K562 (cell line): ENCODE data around the gene CTSH. TPM values are rescaled to one million over a fixed set of nuclear protein-coding genes. Genes with fewer than 3 reads are reported as not detected.

ENCODE experiments used
- ATAC-seq: fragments of 200-7000 bp; cut with Tn5 transposase; 3 replicates; pipeline ENCODE4 v1.9.1; 2020; ENCODE audit warnings: moderate library complexity
- BruUV-seq: library from RNA; stranded (reverse); fragments of 400-500 nt; replicated peaks from 2 replicates; lab custom pipeline; 2021; lab: Mats Ljungman, UMichigan
- CTCF ChIA-PET: fragments of 300-600 bp; formaldehyde crosslinking; extraction: SDS; loops from one replicate; lab custom pipeline; 2021; ENCODE audit warnings: low intra/inter-chr PET ratio; lab: Yijun Ruan, JAX
- POLR2A ChIA-PET: fragments of 300-600, 350-650 bp; sonication (Branson Sonifier 250); formaldehyde crosslinking; extraction: SDS; loops from one replicate; lab custom pipeline; 2021; ENCODE audit warnings: antibody characterized with exemption, inconsistent platforms; lab: Yijun Ruan, JAX
- DNase-seq, 4 experiments: peaks; one replicate each; pipeline versions ENCODE4 v3.0.0 to v3.0.0-alpha.2; 2011 to 2018; ENCODE audit warnings: low spot score in 3 of 4, mixed read lengths in 3 of 4; ENCODE audit errors: extremely low read depth in 1 of 4
- FAIRE-seq: peaks from 2 replicates; lab custom pipeline; 2011; peaks lifted over from hg19 to GRCh38; lab: Jason Lieb, UNC
- H2AFZ ChIP-seq: 2 replicates; pipeline ENCODE4 v1.6.0; 2011; ENCODE audit warnings: low read depth, low read length, control low read depth, inconsistent platforms
- H3K27ac ChIP-seq: fragments of 200-600 bp; 3 replicates; pipeline ENCODE4 v1.8.0; 2011; ENCODE audit warnings: low read depth, mild to moderate bottlenecking, control low read depth, inconsistent platforms, low read length, moderate library complexity, mixed read lengths; ENCODE audit errors: extremely low read depth
- H3K27me3 ChIP-seq, 2 experiments: fragments of 300-600 bp in 1 of 2; 2 replicates in 1 of 2; 3 replicates in 1 of 2; pipeline versions ENCODE4 v1.6.0 to v1.8.0; 2011; ENCODE audit warnings: inconsistent platforms in 2 of 2, low read length in 2 of 2, mild to moderate bottlenecking in 1 of 2, mixed read lengths in 1 of 2, moderate library complexity in 1 of 2; ENCODE audit not compliant: control insufficient read depth in 2 of 2, insufficient read depth in 2 of 2
- H3K36me3 ChIP-seq: fragments of 300-600 bp; 3 replicates; pipeline ENCODE4 v1.8.0; 2011; ENCODE audit warnings: mild to moderate bottlenecking, low read length, inconsistent platforms; ENCODE audit not compliant: control insufficient read depth, insufficient read depth
- H3K4me1 ChIP-seq, 2 experiments: fragments of 200-600 bp in 1 of 2; replicated peaks in 1 of 2; 2 replicates in 1 of 2; 3 replicates in 1 of 2; pipeline versions ENCODE4 v1.5.1 to v1.8.0; 2011; ENCODE audit warnings: inconsistent platforms in 2 of 2, low read length in 2 of 2, mild to moderate bottlenecking in 1 of 2, mixed read lengths in 1 of 2, moderate library complexity in 1 of 2; ENCODE audit not compliant: control insufficient read depth in 2 of 2, insufficient read depth in 2 of 2
- H3K4me2 ChIP-seq: 2 replicates; pipeline ENCODE4 v1.6.1; 2011; ENCODE audit warnings: low read length, control low read depth, inconsistent platforms, mixed read lengths; ENCODE audit not compliant: insufficient read depth
- H3K4me3 ChIP-seq: fragments of 200-600 bp; sonication (generic), shearing (Covaris generic); 2 replicates; pipeline ENCODE4 v1.5.1; 2016; ENCODE audit warnings: control low read depth, inconsistent platforms
- H3K79me2 ChIP-seq: fragments of 200-600 bp; 3 replicates; pipeline ENCODE4 v1.8.0; 2011; ENCODE audit warnings: low read length, inconsistent platforms; ENCODE audit not compliant: control insufficient read depth, insufficient read depth
- H3K9ac ChIP-seq, 2 experiments: 2 replicates each; pipeline versions ENCODE4 v1.6.0 to v1.6.1; 2011; ENCODE audit warnings: low read depth in 2 of 2, low read length in 2 of 2, control low read depth in 1 of 2, inconsistent platforms in 1 of 2, mild to moderate bottlenecking in 1 of 2, mixed read lengths in 1 of 2; ENCODE audit not compliant: insufficient read depth in 1 of 2
- H3K9me1 ChIP-seq: one replicate; pipeline ENCODE4 v1.6.0; 2011; ENCODE audit warnings: inconsistent platforms, mild to moderate bottlenecking, low read length, moderate library complexity; ENCODE audit not compliant: control insufficient read depth, insufficient read depth
- H3K9me3 ChIP-seq: replicated peaks from 2 replicates; pipeline ENCODE4 v1.5.1; 2011; ENCODE audit warnings: low read depth, low read length, inconsistent platforms; ENCODE audit not compliant: control insufficient read depth, insufficient read depth
- H4K20me1 ChIP-seq: replicated peaks from 2 replicates; pipeline ENCODE4 v1.6.1; 2011; ENCODE audit warnings: low read length, inconsistent platforms, mixed read lengths; ENCODE audit not compliant: control insufficient read depth, insufficient read depth
- CBFB ChIP-seq: sonication (generic); formaldehyde crosslinking; IDR thresholded peaks from 2 replicates; pipeline ENCODE4 v1.4.0; 2020; ENCODE audit warnings: mild to moderate bottlenecking, missing genetic modification reagents
- EGR1 ChIP-seq: fragments of 450-650 bp; conservative IDR thresholded peaks from 2 replicates; pipeline ENCODE4 v1.6.1; 2017; ENCODE audit warnings: mild to moderate bottlenecking
- EWSR1 ChIP-seq: fragments of 450-650 bp; IDR thresholded peaks from 2 replicates; pipeline ENCODE4 v1.6.1; 2018; ENCODE audit warnings: borderline replicate concordance, mild to moderate bottlenecking, low read depth, moderate library complexity; ENCODE audit not compliant: partially characterized antibody
- GABPA ChIP-seq: fragments of 200-800 bp; sonication (Bioruptor generic); conservative IDR thresholded peaks from 2 replicates; pipeline ENCODE4 v1.6.1; 2016; ENCODE audit warnings: low read depth, missing genetic modification characterization, missing compliant biosample characterization
- LCOR ChIP-seq: sonication (generic); formaldehyde crosslinking; IDR thresholded peaks from 2 replicates; pipeline ENCODE4 v1.8.0; 2022; ENCODE audit warnings: mild to moderate bottlenecking, missing genetic modification reagents
- LEF1 ChIP-seq: fragments of 450-650 bp; IDR thresholded peaks from 2 replicates; pipeline ENCODE4 v1.6.1; 2016; ENCODE audit warnings: mild to moderate bottlenecking
- POLR2G ChIP-seq: fragments of 200-400 bp; formaldehyde crosslinking; IDR thresholded peaks from 2 replicates; pipeline ENCODE4 v1.6.1; 2017; ENCODE audit warnings: low read depth, mild to moderate bottlenecking, antibody characterized with exemption, low read length, moderate library complexity
- RBFOX2 ChIP-seq: fragments of 200-400 bp; formaldehyde crosslinking; IDR thresholded peaks from 2 replicates; pipeline ENCODE4 v1.6.1; 2017; ENCODE audit warnings: low read depth, mild to moderate bottlenecking, low read length, moderate library complexity
- RBM22 ChIP-seq: fragments of 200-400 bp; formaldehyde crosslinking; IDR thresholded peaks from 2 replicates; pipeline ENCODE4 v1.6.1; 2018; ENCODE audit warnings: low read length, low read depth; ENCODE audit not compliant: poor library complexity, severe bottlenecking
- SFPQ ChIP-seq: fragments of 200-400 bp; formaldehyde crosslinking; IDR thresholded peaks from 2 replicates; pipeline ENCODE4 v1.6.1; 2017; ENCODE audit warnings: mild to moderate bottlenecking, low read depth, low read length, moderate library complexity
- SMC3 ChIP-seq: conservative IDR thresholded peaks from 2 replicates; pipeline ENCODE4 v1.6.1; 2011; ENCODE audit warnings: low read depth, low read length, improper control_type of control experiment; ENCODE audit not compliant: insufficient read depth
- ZBTB12 ChIP-seq: fragments of 250-450 bp; sonication (Bioruptor Pico); IDR thresholded peaks from 2 replicates; pipeline ENCODE4 v1.4.0; 2020
- ZC3H4 ChIP-seq: sonication (generic); formaldehyde crosslinking; IDR thresholded peaks from 2 replicates; pipeline ENCODE4 v1.9.0; 2021; ENCODE audit warnings: missing genetic modification reagents, borderline replicate concordance
- ZFX ChIP-seq: sonication (generic); formaldehyde crosslinking; IDR thresholded peaks from 2 replicates; pipeline ENCODE4 v1.8.0; 2022; ENCODE audit warnings: mild to moderate bottlenecking, missing genetic modification reagents, moderate library complexity
- ZNF316 ChIP-seq: fragments of 450-650 bp; IDR thresholded peaks from 2 replicates; pipeline ENCODE4 v1.6.1; 2016
- ZNF347 ChIP-seq: fragments of 450-650 bp; formaldehyde crosslinking; IDR thresholded peaks from 2 replicates; pipeline ENCODE4 v1.4.0; 2020; ENCODE audit warnings: low read depth, mild to moderate bottlenecking, moderate library complexity
- WGBS: fragments of 100-300 bp; shearing (Covaris generic); methylation state at CpG from one replicate; pipeline ENCODE4 v1.1.6; 2016; ENCODE audit warnings: low coverage, mixed read lengths; ENCODE audit not compliant: insufficient coverage; ENCODE audit errors: missing lambda C conversion rate; 5-methylcytosine and 5-hydroxymethylcytosine counted together
- in situ Hi-C: fragments of 300-500 bp; cut with MboI; formaldehyde crosslinking; loops from 4 replicates; pipeline ENCODE4 v1.15.0; 2018; ENCODE audit warnings: inconsistent platforms, mixed read lengths
- intact Hi-C: fragments of 100-400 bp; cut with micrococcal nuclease; formaldehyde crosslinking; loops from 2 replicates; pipeline ENCODE4 v1.14.2; 2022
- polyA plus RNA-seq, 8 experiments: library from polyadenylated mRNA; depleted of rRNA in 4 of 8; stranded (reverse) in 5 of 8; unstranded in 3 of 8; fragments of >200 nt; fragmentation: Nextera tagmentation in 2 of 8; fragmentation: Illumina TruSeq in 1 of 8; extraction: Ambion mirVana in 2 of 8; extraction: Trizol in 1 of 8; gene quantifications; 2 replicates each; pipeline versions ENCODE4 v1.2.1 to v1.2.3, GENCODE V29; 2011 to 2014; ENCODE audit warnings: inconsistent platforms in 1 of 8, missing spikeins in 1 of 8
- total RNA-seq, 7 experiments: library from RNA; depleted of rRNA in 6 of 7; stranded (reverse); fragments of >200 nt in 6 of 7; fragmentation: Illumina TruSeq in 2 of 7; extraction: Trizol in 2 of 7; gene quantifications; 2 replicates each; pipeline versions ENCODE4 v1.2.1 to v1.2.3, GENCODE V29; 2011 to 2021; ENCODE audit warnings: low replicate concordance in 1 of 7

Gene CTSH
- total and polyA plus RNA-seq, 9 of the 15 experiments (the other 6 are each of a cell fraction or from before 2014, with no cell fraction given): 15.0 to 462 (median 173) TPM

- TF ChIP-seq ZBTB12 (CRISPR knock-in tag) (no peak), SMC3 (no peak)
These were observed 15.1 kb downstream of the CTSH start (continued) for GRCh38 chr15:78929536-78930264.

- H3K4me2 ChIP-seq: no peak overlapping the region
- no peaks in the 10 kb centered on the region for H3K9me3 ChIP-seq
- TF ChIP-seq ZC3H4 (no peak), CBFB (CRISPR knock-in tag) (no peak), GABPA (tag) (no peak), POLR2G (peak; percentile 69), LEF1 (no peak), RBFOX2 (peak; percentile 33; the same call in 1 of the 2 replicates), ZNF347 (CRISPR knock-in tag) (no peak), RBM22 (peak; percentile 54), SFPQ (no peak), ZNF316 (no peak), LCOR (CRISPR knock-in tag) (no peak), EGR1 (no peak), ZFX (CRISPR knock-in tag) (no peak), EWSR1 (no peak)
- H4K20me1 ChIP-seq: no peaks in the 10 kb centered on the region
- intact Hi-C loops: no loop called here
- in situ Hi-C loops: no loop called here
- WGBS: 93% methylated on average over 8 of the region's 14 CpGs
- DNase-seq: no peak
- no peak overlapping the region for H3K9ac ChIP-seq
- no peak overlapping the region for H3K27ac ChIP-seq
- no peak overlapping the region for H2AFZ ChIP-seq
- peaks cover 11 to 27% of the 10 kb centered on the region in 2 experiments for H3K4me1 ChIP-seq
- no peaks in the 10 kb centered on the region for H3K79me2 ChIP-seq
- ChIA-PET CTCF (no interaction called here), POLR2A (no interaction called here)
- no peak overlapping the region for H3K4me3 ChIP-seq
- no peak for ATAC-seq
- no peak for FAIRE-seq
- no peaks in the 10 kb centered on the region for H3K27me3 ChIP-seq
- no peaks in the 10 kb centered on the region for H3K9me1 ChIP-seq
- H3K36me3 ChIP-seq: peaks cover 82% of the 10 kb centered on the region; the same call in 2 of the 3 replicates
- BruUV-seq: no TSS peak
These were observed 16.2 kb downstream of the CTSH start for GRCh38 chr15:78928616-78929093.
